BE2C (cell line): ENCODE results near the gene SELENOF.
"Not testable (repeated sequence)": the region's sequence is repeated elsewhere in the genome, so short reads cannot be mapped to it uniquely, and the experiment has no call there.

Experiments
- DNase-seq: peaks from one replicate; pipeline ENCODE4 v3.0.0-alpha.2; 2020
- H3K27me3 ChIP-seq: fragments of 250-450 bp; sonication (Bioruptor Pico); 2 replicates; pipeline ENCODE4 v1.5.1; 2020; ENCODE audit warnings: mild to moderate bottlenecking
- H3K36me3 ChIP-seq: fragments of 250-450 bp; sonication (Bioruptor Pico); 2 replicates; pipeline ENCODE4 v1.5.1; 2020; ENCODE audit warnings: mild to moderate bottlenecking
- H3K4me1 ChIP-seq: fragments of 250-450 bp; sonication (Bioruptor Pico); 2 replicates; pipeline ENCODE4 v1.5.1; 2020
- H3K4me3 ChIP-seq: 2 replicates; pipeline ENCODE4 v1.5.1; 2011; ENCODE audit warnings: low read depth, low read length
- H3K9me3 ChIP-seq: fragments of 250-450 bp; sonication (Bioruptor Pico); 2 replicates; pipeline ENCODE4 v1.5.1; 2020
- TF ChIP-seq, protein P1 (sequence below): IDR thresholded peaks from 2 replicates; pipeline ENCODE4 v1.5.1; 2012; ENCODE audit warnings: mild to moderate bottlenecking, low read depth, low read length

The SELENOF gene

DNA sequence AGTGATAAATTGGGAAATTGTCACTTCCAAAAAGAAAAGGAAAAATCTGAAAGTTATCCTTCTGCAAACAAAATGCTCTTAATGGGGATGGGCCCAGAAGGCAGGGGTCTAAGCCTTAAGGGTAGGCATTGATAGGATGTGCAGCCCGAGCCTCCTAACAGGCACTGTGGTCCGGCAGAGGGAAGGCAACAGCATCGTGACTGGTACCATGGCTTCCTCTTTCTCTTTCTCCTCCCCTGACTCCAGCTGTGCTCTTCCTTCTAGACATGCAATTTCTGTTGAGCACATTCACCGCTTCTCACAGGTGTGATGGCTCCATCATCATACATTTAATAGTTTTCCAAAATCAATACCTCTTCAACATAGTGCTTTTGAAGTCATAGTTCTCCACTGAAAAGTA lies 91.5 kb downstream of the SELENOF start:
- Histone ChIP-seq H3K9me3 (no peaks in the 10 kb centered on the region), H3K4me3 (no peak overlapping the region), H3K4me1 (no peaks in the 10 kb centered on the region), H3K27me3 (no peaks in the 10 kb centered on the region), H3K36me3 (no peaks in the 10 kb centered on the region)
- DNase-seq = no peak
- TF ChIP-seq, protein P1, sequence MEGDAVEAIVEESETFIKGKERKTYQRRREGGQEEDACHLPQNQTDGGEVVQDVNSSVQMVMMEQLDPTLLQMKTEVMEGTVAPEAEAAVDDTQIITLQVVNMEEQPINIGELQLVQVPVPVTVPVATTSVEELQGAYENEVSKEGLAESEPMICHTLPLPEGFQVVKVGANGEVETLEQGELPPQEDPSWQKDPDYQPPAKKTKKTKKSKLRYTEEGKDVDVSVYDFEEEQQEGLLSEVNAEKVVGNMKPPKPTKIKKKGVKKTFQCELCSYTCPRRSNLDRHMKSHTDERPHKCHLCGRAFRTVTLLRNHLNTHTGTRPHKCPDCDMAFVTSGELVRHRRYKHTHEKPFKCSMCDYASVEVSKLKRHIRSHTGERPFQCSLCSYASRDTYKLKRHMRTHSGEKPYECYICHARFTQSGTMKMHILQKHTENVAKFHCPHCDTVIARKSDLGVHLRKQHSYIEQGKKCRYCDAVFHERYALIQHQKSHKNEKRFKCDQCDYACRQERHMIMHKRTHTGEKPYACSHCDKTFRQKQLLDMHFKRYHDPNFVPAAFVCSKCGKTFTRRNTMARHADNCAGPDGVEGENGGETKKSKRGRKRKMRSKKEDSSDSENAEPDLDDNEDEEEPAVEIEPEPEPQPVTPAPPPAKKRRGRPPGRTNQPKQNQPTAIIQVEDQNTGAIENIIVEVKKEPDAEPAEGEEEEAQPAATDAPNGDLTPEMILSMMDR = no peak

DNA sequence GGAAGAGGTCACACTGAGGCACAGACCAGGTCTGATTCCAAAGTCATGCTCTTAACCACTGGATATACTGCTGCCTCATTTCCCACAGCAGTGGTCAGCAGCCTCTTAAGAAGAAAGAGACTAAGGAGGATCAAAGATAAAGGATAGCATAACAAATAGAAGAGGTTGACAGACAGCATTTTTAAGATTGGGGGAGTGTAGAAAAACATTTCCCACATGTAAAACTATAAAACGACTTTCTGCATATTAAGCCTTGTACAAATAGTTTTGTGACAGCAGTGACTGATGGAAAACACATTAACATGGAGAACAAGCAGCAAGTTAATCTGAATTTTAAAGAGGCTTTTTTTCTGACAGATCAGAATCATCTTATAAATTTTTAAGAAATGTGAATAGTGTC lies 92.0 kb downstream of the SELENOF start:
- DNase-seq = no peak
- TF ChIP-seq, protein P1 = no peak
- Histone ChIP-seq H3K4me3 (no peak overlapping the region), H3K36me3 (no peaks in the 10 kb centered on the region), H3K27me3 (no peaks in the 10 kb centered on the region), H3K9me3 (no peaks in the 10 kb centered on the region), H3K4me1 (no peaks in the 10 kb centered on the region)

DNA sequence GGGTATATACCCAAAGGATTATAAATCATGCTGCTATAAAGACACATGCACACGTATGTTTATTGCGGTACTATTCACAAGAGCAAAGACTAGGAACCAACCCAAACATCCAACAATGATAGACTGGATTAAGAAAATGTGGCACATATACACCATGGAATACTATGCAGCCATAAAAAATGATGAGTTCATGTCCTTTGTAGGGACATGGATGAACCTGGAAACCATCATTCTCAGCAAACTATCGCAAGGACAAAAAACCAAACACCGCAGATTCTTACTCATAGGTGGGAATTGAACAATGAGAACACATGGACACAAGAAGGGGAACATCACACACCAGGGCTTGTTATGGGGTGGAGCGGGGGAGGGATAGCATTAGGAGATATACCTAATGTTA lies 94.0 kb downstream of the SELENOF start:
- not testable (repeated sequence) for H3K4me3 ChIP-seq, H3K4me1 ChIP-seq, H3K36me3 ChIP-seq, H3K9me3 ChIP-seq, H3K27me3 ChIP-seq, DNase-seq

DNA sequence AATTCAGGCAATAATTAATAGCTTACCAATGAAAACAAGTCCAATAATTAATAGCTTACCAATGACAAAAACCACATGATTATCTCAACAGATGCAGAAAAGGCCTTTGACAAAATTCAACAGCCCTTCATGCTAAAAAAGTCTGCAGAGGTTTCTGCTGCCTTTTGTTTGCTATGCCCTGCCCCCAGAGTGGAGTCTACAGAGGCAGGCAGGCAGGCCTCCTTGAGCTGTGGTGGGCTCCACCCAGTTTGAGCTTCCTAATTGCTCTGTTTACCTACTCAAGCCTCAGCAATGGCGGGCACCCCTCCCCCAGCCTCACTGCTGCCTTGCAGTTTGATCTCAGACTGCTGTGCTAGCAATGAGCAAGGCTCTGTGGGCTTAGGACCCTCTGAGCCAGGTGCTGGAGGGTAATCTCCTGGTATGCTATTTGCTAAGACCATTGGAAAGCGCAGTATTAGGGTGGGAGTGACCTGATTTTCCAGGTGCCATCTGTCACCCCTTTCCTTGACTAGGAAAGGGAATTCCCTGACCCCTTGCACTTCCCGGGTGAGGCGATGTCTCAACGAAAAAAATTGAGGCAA lies 96.6 kb downstream of the SELENOF start:
- DNase-seq, H3K36me3 ChIP-seq, H3K27me3 ChIP-seq, H3K9me3 ChIP-seq, H3K4me1 ChIP-seq, H3K4me3 ChIP-seq: not testable (repeated sequence)

DNA sequence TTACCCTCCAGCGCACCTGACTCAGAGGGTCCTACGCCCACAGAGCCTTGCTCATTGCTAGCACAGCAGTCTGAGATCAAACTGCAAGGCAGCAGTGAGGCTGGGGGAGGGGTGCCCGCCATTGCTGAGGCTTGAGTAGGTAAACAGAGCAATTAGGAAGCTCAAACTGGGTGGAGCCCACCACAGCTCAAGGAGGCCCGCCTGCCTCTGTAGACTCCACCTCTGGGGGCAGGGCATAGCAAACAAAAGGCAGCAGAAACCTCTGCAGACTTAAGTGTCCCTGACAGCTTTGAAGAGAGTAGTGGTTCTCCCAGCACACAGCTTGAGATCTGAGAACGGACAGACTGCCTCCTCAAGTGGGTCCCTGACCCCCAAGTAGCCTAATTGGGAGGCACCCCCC lies 99.8 kb downstream of the SELENOF start:
- not testable (repeated sequence) for H3K4me3 ChIP-seq, H3K9me3 ChIP-seq, H3K27me3 ChIP-seq, DNase-seq, H3K4me1 ChIP-seq, H3K36me3 ChIP-seq
